K562 (cell line): ENCODE data around the gene MTCH2. TPM values are rescaled to one million over a fixed set of nuclear protein-coding genes. Genes with fewer than 3 reads are reported as not detected.

Experiments used
- ATF6 ChIP-seq: sonication (generic); formaldehyde crosslinking; IDR thresholded peaks from 2 replicates; pipeline ENCODE4 v1.4.0; 2020; ENCODE audit warnings: mild to moderate bottlenecking, missing genetic modification reagents
- BMI1 ChIP-seq: fragments of 150-350 bp; IDR thresholded peaks from 2 replicates; pipeline ENCODE4 v1.6.1; 2014; ENCODE audit warnings: low read length
- CAMTA2 ChIP-seq: fragments of 250-450 bp; sonication (Bioruptor Pico); conservative IDR thresholded peaks from 2 replicates; pipeline ENCODE4 v1.5.1; 2022
- GABPA ChIP-seq: fragments of 200-800 bp; sonication (Bioruptor generic); conservative IDR thresholded peaks from 2 replicates; pipeline ENCODE4 v1.6.1; 2016; ENCODE audit warnings: low read depth, missing genetic modification characterization, missing compliant biosample characterization
- KLF6 ChIP-seq: fragments of 250-450 bp; sonication (Bioruptor Pico); IDR thresholded peaks from 2 replicates; pipeline ENCODE4 v1.4.0; 2020; ENCODE audit warnings: mild to moderate bottlenecking, moderate library complexity, borderline replicate concordance
- MBD2 ChIP-seq: sonication (generic); IDR thresholded peaks from 2 replicates; pipeline ENCODE4 v1.6.1; 2016; ENCODE audit warnings: low read depth, borderline replicate concordance
- MED1 ChIP-seq: sonication (generic); formaldehyde crosslinking; IDR thresholded peaks from 2 replicates; pipeline ENCODE4 v1.8.1; 2023; ENCODE audit warnings: missing genetic modification reagents, borderline replicate concordance
- PHF8 ChIP-seq: fragments of 200-600 bp; sonication (generic); IDR thresholded peaks from 2 replicates; pipeline ENCODE4 v1.6.1; 2012; ENCODE audit warnings: mixed run types, mild to moderate bottlenecking, inconsistent platforms, low read length, moderate library complexity, borderline replicate concordance
- RBM14 ChIP-seq: fragments of 200-400 bp; formaldehyde crosslinking; IDR thresholded peaks from 2 replicates; pipeline ENCODE4 v1.6.1; 2018; ENCODE audit warnings: low read depth, mild to moderate bottlenecking, low read length, moderate library complexity, borderline replicate concordance; ENCODE audit not compliant: insufficient read depth
- SIN3B ChIP-seq: fragments of 450-650 bp; IDR thresholded peaks from 2 replicates; pipeline ENCODE4 v1.6.1; 2017; ENCODE audit warnings: low read depth, mild to moderate bottlenecking, moderate library complexity
- SMAD1 ChIP-seq: fragments of 150-350 bp; IDR thresholded peaks from 2 replicates; pipeline ENCODE4 v1.6.1; 2014; ENCODE audit warnings: low read length, low read depth; ENCODE audit not compliant: partially characterized antibody
- TAF1 ChIP-seq: IDR thresholded peaks from 2 replicates; pipeline ENCODE4 v1.6.1; 2011; ENCODE audit warnings: mild to moderate bottlenecking, low read length, moderate library complexity; ENCODE audit not compliant: insufficient read depth, control insufficient read depth, severe bottlenecking; ENCODE audit errors: extremely low read depth
- U2AF2 ChIP-seq: fragments of 200-400 bp; formaldehyde crosslinking; optimal IDR thresholded peaks from 2 replicates; pipeline ENCODE3; 2017; ENCODE audit warnings: low read depth, mild to moderate bottlenecking, low read length
- ZFX ChIP-seq: sonication (generic); formaldehyde crosslinking; IDR thresholded peaks from 2 replicates; pipeline ENCODE4 v1.8.0; 2022; ENCODE audit warnings: mild to moderate bottlenecking, missing genetic modification reagents, moderate library complexity
- ZNF143 ChIP-seq: sonication (generic); formaldehyde crosslinking; IDR thresholded peaks from 2 replicates; pipeline ENCODE4 v1.9.0; 2022; ENCODE audit warnings: mild to moderate bottlenecking, missing genetic modification reagents
- ZNF316 ChIP-seq: fragments of 450-650 bp; IDR thresholded peaks from 2 replicates; pipeline ENCODE4 v1.6.1; 2016
- polyA plus RNA-seq, 8 experiments: library from polyadenylated mRNA; depleted of rRNA in 4 of 8; stranded (reverse) in 5 of 8; unstranded in 3 of 8; fragments of >200 nt; fragmentation: Nextera tagmentation in 2 of 8; fragmentation: Illumina TruSeq in 1 of 8; extraction: Ambion mirVana in 2 of 8; extraction: Trizol in 1 of 8; gene quantifications; 2 replicates each; pipeline versions ENCODE4 v1.2.1 to v1.2.3, GENCODE V29; 2011 to 2014; ENCODE audit warnings: inconsistent platforms in 1 of 8, missing spikeins in 1 of 8
- total RNA-seq, 7 experiments: library from RNA; depleted of rRNA in 6 of 7; stranded (reverse); fragments of >200 nt in 6 of 7; fragmentation: Illumina TruSeq in 2 of 7; extraction: Trizol in 2 of 7; gene quantifications; 2 replicates each; pipeline versions ENCODE4 v1.2.1 to v1.2.3, GENCODE V29; 2011 to 2021; ENCODE audit warnings: low replicate concordance in 1 of 7
- TF ChIP-seq, protein P1 (sequence below): sonication (generic); formaldehyde crosslinking; IDR thresholded peaks from 2 replicates; pipeline ENCODE4 v1.8.0; 2022; ENCODE audit warnings: mild to moderate bottlenecking, missing genetic modification reagents
- TF ChIP-seq, protein P2 (sequence below), 2 experiments: fragments of 200-800 bp in 1 of 2; sonication (Bioruptor generic) in 1 of 2; sonication (generic) in 1 of 2; formaldehyde crosslinking in 1 of 2; IDR thresholded peaks in 1 of 2; conservative IDR thresholded peaks in 1 of 2; 2 replicates each; pipeline versions ENCODE4 v1.5.0 to v1.6.1; 2016 to 2020; ENCODE audit warnings: missing compliant biosample characterization in 1 of 2, missing genetic modification characterization in 1 of 2, missing genetic modification reagents in 1 of 2
- TF ChIP-seq, protein P3 (sequence below): fragments of 450-650 bp; conservative IDR thresholded peaks from 2 replicates; pipeline ENCODE4 v1.6.1; 2016; ENCODE audit warnings: missing genetic modification characterization, low read depth, mild to moderate bottlenecking, missing compliant biosample characterization, moderate library complexity

Gene MTCH2
- total and polyA plus RNA-seq, 9 of the 15 experiments (the other 6 are each of a cell fraction or from before 2014, with no cell fraction given): 95.4 to 620 (median 198) TPM

- TF ChIP-seq, protein P1, sequence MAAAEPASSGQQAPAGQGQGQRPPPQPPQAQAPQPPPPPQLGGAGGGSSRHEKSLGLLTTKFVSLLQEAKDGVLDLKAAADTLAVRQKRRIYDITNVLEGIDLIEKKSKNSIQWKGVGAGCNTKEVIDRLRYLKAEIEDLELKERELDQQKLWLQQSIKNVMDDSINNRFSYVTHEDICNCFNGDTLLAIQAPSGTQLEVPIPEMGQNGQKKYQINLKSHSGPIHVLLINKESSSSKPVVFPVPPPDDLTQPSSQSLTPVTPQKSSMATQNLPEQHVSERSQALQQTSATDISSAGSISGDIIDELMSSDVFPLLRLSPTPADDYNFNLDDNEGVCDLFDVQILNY (CRISPR knock-in tag): peak; percentile 76; the same call in 1 of the 2 replicates
- TF ChIP-seq, protein P2, sequence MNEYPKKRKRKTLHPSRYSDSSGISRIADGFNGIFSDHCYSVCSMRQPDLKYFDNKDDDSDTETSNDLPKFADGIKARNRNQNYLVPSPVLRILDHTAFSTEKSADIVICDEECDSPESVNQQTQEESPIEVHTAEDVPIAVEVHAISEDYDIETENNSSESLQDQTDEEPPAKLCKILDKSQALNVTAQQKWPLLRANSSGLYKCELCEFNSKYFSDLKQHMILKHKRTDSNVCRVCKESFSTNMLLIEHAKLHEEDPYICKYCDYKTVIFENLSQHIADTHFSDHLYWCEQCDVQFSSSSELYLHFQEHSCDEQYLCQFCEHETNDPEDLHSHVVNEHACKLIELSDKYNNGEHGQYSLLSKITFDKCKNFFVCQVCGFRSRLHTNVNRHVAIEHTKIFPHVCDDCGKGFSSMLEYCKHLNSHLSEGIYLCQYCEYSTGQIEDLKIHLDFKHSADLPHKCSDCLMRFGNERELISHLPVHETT (CRISPR knock-in tag; conservative IDR thresholded peaks at IDR 0.05 in 1 of 2, IDR thresholded peaks at IDR 0.05 in 1 of 2): peak in 1 of 2 experiments; percentile 94; a peak in 2 of 4 replicates
- TF ChIP-seq SIN3B (peak; percentile 63; the same call in 1 of the 2 replicates), KLF6 (CRISPR knock-in tag) (peak; percentile 20; the same call in 1 of the 2 replicates), ZFX (peak; percentile 94), MBD2 (peak; percentile 66; the same call in 1 of the 2 replicates), RBM14 (no peak), MED1 (CRISPR knock-in tag) (no peak), GABPA (tag) (no peak; the same call in 1 of the 2 replicates), TAF1 (peak; percentile 91), CAMTA2 (no peak), ZNF316 (no peak), SMAD1 (peak; percentile 15), ZNF143 (CRISPR knock-in tag) (peak; percentile 58; the same call in 1 of the 2 replicates), PHF8 (peak; percentile 93), BMI1 (no peak), ATF6 (no peak), U2AF2 (no peak)
- TF ChIP-seq, protein P3, sequence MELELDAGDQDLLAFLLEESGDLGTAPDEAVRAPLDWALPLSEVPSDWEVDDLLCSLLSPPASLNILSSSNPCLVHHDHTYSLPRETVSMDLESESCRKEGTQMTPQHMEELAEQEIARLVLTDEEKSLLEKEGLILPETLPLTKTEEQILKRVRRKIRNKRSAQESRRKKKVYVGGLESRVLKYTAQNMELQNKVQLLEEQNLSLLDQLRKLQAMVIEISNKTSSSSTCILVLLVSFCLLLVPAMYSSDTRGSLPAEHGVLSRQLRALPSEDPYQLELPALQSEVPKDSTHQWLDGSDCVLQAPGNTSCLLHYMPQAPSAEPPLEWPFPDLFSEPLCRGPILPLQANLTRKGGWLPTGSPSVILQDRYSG: no peak
These were observed at the start of gene MTCH2 (continued) for GRCh38 chr11:47642099-47642855.
